Activated CD8-positive, alpha-beta memory T cell treated with anti-CD3 and anti-CD28 coated beads for 1 hour (primary cell): Measurements from ENCODE around the gene GPR107.

Source experiments
- DNase-seq, 2 donors: peaks; one replicate each; pipeline ENCODE4 v3.0.0-alpha.2; 2020; ENCODE audit warnings: low read depth in 1 of 2; ENCODE audit errors: extremely low read depth in 1 of 2

The GPR107 gene

GRCh38 chr9:130027533-130028365, 26.0 kb upstream of the GPR107 start:
- no peak for DNase-seq

- DNase-seq: no peak
Measured at GRCh38 chr9:130028493-130029222, 25.0 kb upstream of the GPR107 start.

DNA sequence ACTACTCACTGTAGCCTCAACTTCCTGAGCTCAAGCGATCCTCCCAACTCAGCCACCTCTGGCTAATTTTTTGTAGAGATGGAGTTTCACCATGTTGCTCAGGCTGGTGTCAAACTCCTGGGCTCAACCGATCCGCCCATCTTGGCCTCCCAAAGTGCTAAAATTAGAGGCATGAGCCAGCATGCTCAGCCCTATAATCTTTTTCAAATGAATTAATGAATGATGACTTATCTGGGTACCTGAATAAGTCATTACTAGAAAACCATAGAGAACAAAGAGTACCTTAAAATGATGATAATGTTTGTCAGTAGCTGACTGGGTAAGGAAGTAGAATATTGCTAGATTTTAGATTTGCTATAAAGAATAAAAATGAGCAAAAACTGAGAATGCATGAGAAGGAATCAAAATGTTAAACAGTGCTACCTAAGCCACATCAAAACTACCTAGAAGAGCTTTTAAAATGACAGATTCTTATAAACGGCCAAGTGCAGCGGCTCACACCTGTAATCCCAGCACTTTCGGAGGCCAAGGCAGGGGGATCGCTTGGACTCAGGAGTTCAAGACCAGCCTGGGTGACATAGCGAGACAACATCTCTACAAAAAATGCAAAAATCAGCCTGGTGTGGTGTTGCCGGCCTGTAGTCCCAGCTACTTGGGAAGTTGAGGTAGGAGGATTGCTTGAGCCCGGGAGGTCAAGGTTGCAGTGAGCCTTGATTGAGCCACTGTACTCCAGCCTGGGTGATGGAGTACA, 24.3 kb upstream of the GPR107 start:
- DNase-seq: no peak

DNA sequence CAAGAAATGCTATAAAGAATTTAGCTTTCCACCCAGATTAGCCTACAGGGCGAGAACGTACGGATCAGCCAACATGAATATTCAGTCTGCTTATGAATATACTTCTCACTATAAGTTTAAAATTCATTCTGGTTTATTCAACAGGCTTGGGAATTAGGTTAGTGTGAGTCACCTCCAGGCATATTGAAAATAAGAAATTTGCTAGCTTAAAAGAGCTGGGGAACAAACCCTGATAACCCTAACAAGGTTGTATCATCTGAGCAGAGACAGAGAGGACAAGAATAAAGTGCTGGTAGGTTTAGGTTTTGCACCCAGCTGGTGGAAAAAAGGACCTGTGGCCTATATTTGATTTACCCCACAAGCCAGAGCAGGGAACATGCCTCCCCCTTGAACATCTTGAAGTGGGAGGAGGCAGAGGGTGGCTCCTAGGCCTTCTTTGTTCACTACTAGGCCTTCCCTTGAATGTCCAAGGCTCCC, 23.0 kb upstream of the GPR107 start:
- DNase-seq: no peak

DNA sequence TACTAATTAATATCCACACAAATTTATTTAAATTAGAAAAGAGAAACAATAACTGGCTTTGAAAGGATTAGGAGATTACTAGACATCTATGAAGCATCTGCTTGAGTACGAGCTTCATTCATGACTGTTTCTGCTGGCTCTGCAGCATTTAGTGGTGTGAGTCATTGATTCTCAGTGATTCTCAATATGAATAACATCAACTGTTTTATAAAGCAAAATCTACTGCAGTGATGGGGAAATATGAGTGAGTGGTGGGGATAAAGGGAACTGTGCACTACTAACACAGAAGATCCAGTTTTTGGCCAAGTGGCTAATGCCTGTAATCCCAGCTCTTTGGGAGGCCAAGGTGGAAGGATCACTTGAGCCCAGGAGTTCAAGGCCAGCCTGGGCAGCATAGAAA, 19.1 kb upstream of the GPR107 start:
- DNase-seq: no peak

DNA sequence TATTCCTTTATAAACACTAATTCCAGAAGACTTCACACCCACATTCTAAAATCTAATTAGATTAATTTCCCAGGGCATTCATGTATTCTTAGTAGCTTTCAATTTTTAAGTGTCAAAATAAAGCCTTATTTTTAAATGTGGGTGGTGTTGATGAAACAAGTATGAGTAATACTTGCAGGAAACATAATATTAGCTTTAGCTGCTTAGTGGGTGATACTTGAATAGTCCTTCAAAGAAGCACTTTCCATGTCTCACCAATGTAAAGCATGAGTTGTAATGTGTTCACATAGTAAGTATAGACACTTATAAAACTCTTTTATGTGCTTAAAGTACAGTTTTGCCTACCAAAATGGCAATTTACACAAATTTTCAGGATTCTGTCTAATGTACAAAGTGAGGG, 17.6 kb upstream of the GPR107 start:
- no peak for DNase-seq

DNA sequence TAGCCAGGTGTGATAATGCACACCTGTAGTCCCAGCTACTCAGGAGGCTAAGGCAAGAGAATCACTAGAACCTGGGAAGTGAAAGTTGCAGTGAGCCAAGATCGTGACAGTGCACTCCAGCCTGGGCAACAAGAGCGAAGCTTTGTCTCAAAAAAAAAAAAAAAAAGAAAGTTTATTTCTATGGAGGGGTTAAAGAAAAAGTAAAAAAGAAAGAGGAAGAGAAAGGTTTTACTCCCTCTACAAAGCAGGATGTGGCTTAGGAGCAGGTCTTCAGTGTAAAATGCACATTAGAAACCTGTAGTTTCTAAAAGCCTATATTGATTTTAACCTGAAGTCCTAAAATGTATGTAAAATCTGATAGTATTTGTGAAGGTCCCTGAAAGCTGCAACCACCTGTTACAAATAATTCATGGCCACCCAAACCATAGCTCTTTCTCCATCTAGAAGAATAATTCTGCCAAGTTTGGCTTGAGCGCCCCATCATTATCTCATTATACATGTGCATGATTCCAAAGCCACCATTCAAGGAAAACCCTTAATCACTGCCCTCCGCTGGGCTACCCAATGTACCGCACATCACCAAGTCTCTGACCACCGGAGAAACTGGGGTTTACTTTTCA, 14.1 kb upstream of the GPR107 start:
- DNase-seq: no peak

- no peak for DNase-seq
Measured at GRCh38 chr9:130040984-130041647, 12.6 kb upstream of the GPR107 start.

GRCh38 chr9:130041648-130042405, 11.9 kb upstream of the GPR107 start:
- no peak for DNase-seq

DNA sequence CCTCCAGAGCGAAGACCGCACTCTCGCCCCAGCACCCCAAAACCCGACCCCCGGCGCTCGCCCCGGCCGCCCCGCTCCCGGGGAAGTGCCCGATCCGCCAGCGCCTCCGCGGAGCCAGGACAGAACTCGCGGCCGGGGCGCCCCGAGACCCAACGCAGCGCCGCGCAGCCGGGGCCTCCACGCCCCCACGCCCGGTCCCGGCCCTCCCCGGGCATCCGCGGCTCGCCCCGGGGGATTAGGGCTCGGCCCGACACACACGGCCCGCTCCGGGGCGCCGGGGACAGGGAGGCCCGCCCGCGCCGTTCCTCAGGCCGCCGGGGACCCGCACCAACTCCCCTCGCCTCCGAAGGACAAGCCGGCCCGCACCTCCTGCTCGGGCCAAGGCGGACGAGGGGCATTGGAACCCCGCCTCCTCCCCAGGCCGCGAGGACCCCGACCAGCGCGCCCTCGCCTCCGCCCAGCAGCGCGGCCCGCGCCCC, 11.3 kb upstream of the GPR107 start:
- DNase-seq: no peak

DNA sequence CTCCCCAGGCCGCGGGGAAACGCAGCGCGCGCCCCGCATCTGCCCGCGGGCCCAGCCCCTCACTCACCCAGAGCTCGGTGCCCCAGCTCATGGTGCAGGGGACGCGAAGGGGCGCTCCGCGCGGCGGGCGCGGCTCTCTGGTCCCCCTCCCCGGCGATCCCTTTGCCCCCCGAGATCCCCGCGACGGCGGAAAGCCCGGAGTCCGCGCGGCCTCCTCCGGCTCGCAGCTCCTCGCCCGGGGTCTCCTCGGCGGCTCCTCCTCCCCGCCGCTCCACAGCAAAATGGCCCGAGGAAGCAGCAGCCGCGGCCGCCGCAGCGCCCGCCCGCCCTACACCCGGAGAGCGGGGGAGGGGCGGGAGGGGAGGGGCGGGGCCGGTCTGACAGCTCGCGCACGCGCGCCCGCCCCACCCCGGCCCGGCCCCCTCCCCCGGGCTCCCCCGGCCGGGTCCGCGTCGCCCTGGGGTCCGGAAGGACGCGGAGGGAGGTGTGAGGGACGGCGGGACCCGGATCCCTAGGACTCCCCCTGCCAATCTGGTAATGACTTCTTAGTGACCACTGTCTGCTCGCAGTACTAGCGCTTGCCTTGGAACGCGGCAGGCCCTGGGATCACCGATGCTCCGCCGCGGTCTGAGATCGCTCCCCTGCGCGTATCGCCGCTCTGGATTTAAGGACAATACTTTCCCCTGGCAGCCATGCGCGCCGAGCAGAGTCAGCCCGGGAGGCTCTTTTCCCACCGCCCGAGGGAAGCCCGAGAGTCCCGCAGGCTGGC, 10.6 kb upstream of the GPR107 start, which contains the start of gene FNBP1:
Gene FNBP1, minus strand, starts transcription at position 305 of the 769 bp plus-strand sequence. Its CDS starts 214 bp downstream, at position 91.
- DNase-seq: peak; percentile 49 to 73

DNA sequence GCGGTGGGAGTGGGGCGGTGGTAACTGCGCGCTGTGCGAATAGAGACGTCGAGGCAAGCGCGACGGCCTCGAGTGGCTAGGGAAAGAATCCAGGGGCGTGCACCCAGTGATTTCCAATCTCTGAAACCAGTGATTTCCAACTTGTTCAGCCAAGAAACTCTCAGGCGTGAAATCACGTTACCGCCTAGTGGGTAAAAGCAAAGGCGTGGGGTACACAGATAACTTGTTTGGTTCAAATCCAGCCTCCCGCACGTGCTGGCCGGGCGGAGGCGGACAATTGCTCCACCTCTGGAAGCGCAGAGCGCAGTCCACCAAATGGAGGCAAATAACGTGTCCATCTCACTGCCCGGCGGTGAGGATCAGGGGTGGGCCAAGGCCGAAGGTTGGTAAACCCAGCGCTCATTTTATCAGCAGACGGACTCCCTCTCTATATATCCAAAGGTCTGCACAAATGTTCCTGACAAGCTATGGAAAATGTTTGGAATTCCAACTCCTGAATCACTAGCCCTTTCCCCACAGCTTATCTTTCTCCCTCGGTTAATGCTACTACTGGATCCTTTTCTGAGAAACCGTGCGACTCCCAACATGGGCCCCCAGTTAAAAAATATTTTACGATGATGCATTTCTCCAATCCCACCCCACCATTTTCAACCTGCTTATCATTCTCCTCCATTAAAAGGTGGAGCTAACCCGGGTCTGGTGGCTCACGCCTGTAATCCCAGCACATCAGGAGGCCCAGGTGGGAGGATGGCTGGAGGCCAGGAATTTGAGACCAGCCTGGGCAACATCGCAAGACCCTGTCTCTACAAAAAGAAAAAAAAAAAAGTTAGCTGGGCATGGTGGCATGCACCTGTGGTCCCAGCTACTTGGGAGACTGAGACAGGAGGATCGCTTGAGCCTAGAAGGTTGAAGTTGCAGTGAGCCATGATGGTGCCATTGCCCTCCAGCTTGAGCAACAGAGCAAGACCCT, 9.8 kb upstream of the GPR107 start:
- DNase-seq: no peak

DNA sequence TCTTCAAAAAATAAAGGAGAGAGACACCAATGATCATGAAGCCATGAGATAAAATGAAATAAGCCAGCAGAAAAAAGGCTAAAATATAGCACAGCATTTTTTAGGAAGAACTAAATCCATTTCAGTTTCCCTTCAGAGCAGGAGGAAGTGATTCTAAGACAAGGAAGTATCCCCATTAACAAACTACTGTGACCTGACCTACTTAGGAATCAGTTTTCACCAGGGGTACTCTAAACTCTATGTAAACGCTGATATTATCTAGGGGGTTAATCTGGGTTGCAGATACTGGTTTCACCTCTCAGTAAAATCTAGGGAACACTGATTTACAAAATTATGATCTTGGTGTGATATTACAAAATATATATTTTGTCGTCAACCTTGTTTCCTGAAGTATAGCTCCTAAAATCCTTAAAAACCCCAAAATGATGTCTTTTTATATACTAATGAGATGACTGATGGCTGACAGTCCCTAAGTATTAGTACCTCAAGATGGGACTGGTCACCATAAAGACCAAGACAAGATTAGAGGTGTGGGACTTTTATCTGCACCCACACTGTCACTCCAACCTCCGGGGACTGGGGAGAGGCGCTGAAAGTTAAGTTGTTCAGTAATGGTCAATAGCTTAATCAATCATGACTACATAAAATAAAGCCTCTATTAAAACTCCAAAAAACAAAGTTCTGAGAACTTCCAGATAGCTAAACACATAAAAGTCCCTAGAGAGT, 7.8 kb upstream of the GPR107 start:
- DNase-seq: no peak

DNA sequence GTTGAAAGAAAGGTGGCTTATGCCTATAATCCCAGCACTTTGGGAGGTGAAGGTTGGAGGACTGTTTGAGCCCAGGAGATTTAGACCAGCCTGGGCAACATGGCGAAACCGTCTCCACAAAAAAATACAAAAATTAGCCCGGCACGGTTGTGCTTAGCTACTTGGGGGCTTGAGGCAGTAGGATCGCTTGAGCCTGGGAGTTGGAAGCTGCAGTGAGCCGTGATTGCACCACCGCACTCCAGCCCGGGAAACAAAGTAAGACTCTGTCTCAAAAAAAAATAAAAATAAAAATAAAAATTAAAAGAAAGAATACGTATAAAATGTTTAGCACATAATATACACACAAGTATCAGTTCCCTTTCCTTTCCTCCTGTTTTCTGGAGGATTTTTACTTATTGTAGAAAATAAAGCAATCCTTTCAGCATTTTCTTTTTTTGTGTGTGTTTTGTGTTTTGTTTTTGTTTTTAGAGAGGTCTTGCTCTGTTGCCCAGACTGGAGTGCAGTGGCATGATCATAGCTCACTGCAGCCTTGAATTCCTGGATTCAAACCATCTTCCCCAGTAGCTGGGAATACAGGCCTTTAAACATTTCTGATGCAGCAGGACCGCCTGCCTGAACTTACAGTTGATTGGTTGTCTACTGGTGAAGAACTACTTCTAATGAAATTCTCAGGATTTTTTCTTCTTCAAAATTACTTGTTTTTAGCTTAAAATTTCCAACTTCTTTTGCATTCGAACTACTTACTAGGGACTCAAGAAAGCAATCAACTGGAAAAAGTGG, 4.1 kb upstream of the GPR107 start:
- no peak for DNase-seq

DNA sequence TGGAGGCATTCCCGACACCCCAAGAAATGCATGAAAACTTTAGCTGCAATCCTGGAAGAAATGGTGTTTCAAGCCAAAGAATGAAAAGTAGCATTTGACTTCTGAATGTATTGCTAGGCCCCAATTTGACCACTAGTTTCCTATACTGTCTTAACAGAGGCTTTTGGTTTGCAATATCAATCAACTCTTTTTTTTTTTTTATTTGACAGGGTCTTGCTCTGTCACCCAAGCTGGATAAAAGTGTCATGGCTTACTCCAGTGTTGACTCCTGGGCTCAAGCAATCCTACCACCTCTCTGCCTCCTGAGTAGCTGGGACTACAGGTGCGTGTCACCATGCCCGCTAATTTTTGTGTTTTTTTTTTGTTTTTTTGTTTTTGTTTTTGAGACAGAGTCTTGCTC, 3.2 kb upstream of the GPR107 start:
- no peak for DNase-seq

DNA sequence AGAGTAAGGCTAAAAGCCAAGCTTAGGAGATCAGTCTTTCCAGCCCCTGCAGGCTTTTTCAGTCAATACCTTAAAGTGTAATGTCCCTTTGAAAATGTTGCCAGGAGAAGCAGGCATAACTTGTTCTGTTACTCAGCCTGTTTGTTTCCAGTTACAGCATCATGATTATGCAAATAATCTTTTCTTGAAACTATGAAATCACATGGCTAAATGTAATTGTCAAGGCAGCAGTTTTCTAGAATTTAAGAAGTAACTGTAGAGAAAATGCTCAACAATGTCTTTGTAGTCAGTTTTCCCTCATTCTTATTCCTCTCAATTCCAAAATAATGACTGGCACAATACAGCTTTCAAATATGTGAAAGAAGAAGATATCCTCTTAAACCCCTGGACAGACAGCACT, 1.9 kb upstream of the GPR107 start:
- DNase-seq: no peak
